Naive thymus-derived CD4-positive, alpha-beta T cell (primary cell): Measurements from ENCODE around the gene CDX1. TPM values are rescaled to one million over a fixed set of nuclear protein-coding genes. Genes with fewer than 3 reads are reported as not detected.

Experiments used
- ATAC-seq: fragments of 150-1000 bp; cut with Tn5 transposase; 2 replicates; pipeline ENCODE4 v1.10.0; 2021; ENCODE audit warnings: mild to moderate bottlenecking, moderate library complexity
- CTCF ChIA-PET: fragments of 350-600 bp; sonication (Branson Sonifier 250); formaldehyde crosslinking; loops from one replicate; lab custom pipeline; 2021; ENCODE audit warnings: antibody characterized with exemption; lab: Charles Lee
- POLR2A ChIA-PET: fragments of 350-600 bp; sonication (Branson Sonifier 250); formaldehyde crosslinking; loops from one replicate; lab custom pipeline; 2021; ENCODE audit warnings: antibody characterized with exemption, inconsistent platforms; lab: Charles Lee
- DNase-seq, 9 donors: peaks; one replicate each; pipeline versions ENCODE4 v3.0.0 to v3.0.0-alpha.2; 2020 to 2022; ENCODE audit warnings: mixed read lengths in 1 of 9
- H3K27ac ChIP-seq: one replicate; pipeline ENCODE4 v1.7.0; 2013; ENCODE audit warnings: mild to moderate bottlenecking, low read depth, low read length, moderate library complexity
- H3K27me3 ChIP-seq, 2 donors: one replicate each; pipeline ENCODE4 v1.7.0; 2013; ENCODE audit warnings: low read length in 2 of 2, mild to moderate bottlenecking in 2 of 2, moderate library complexity in 2 of 2; ENCODE audit not compliant: control insufficient read depth in 2 of 2, insufficient read depth in 2 of 2
- H3K36me3 ChIP-seq, 3 experiments: 1 replicate in 2 of 3; 2 replicates in 1 of 3; pipeline ENCODE4 v1.7.0; 2013; ENCODE audit warnings: low read length in 3 of 3, mild to moderate bottlenecking in 3 of 3, moderate library complexity in 1 of 3; ENCODE audit not compliant: insufficient read depth in 3 of 3, control insufficient read depth in 2 of 3
- H3K4me1 ChIP-seq, 2 donors: one replicate each; pipeline ENCODE4 v1.7.0; 2013; ENCODE audit warnings: low read length in 2 of 2, mild to moderate bottlenecking in 2 of 2, moderate library complexity in 1 of 2; ENCODE audit not compliant: control insufficient read depth in 2 of 2, insufficient read depth in 2 of 2
- H3K4me3 ChIP-seq: 2 replicates; pipeline ENCODE4 v1.7.0; 2013; ENCODE audit warnings: mild to moderate bottlenecking, low read length
- H3K9me3 ChIP-seq, 3 experiments: 1 replicate in 2 of 3; 2 replicates in 1 of 3; pipeline ENCODE4 v1.7.0; 2013; ENCODE audit warnings: low read length in 3 of 3; ENCODE audit not compliant: control insufficient read depth in 2 of 3
- H3K27ac Mint-ChIP-seq, 9 donors: one replicate each; pipeline ENCODE4 v1.8.0; 2020 to 2022; ENCODE audit warnings: mixed read lengths in 9 of 9, mild to moderate bottlenecking in 8 of 9, moderate library complexity in 5 of 9, inconsistent platforms in 2 of 9
- H3K27me3 Mint-ChIP-seq, 5 donors: one replicate each; pipeline ENCODE4 v1.8.0; 2021 to 2022; ENCODE audit warnings: mixed read lengths in 5 of 5, mild to moderate bottlenecking in 1 of 5
- H3K36me3 Mint-ChIP-seq, 5 donors: one replicate each; pipeline ENCODE4 v1.8.0; 2020 to 2022; ENCODE audit warnings: mixed read lengths in 5 of 5, mild to moderate bottlenecking in 3 of 5, inconsistent platforms in 1 of 5
- H3K4me1 Mint-ChIP-seq, 7 donors: one replicate each; pipeline ENCODE4 v1.8.0; 2020 to 2022; ENCODE audit warnings: mixed read lengths in 7 of 7, mild to moderate bottlenecking in 3 of 7, inconsistent platforms in 1 of 7
- H3K4me3 Mint-ChIP-seq, 10 donors: one replicate each; pipeline ENCODE4 v1.8.0; 2020 to 2022; ENCODE audit warnings: mild to moderate bottlenecking in 10 of 10, mixed read lengths in 10 of 10, moderate library complexity in 6 of 10, inconsistent platforms in 2 of 10
- H3K9me3 Mint-ChIP-seq, 11 donors: one replicate each; pipeline ENCODE4 v1.8.0; 2020 to 2022; ENCODE audit warnings: mixed read lengths in 11 of 11, mild to moderate bottlenecking in 4 of 11, inconsistent platforms in 1 of 11, moderate library complexity in 1 of 11
- intact Hi-C, 2 donors: fragments of 100-400 bp; cut with micrococcal nuclease; formaldehyde crosslinking; loops; one replicate each; pipeline ENCODE4 v1.15.1; 2023
- polyA plus RNA-seq, 2 donors: library from polyadenylated mRNA; unstranded; fragments of 300-500 nt; fragmentation: Illumina TruSeq; gene quantifications; one replicate each; pipeline ENCODE4 v1.2.3, GENCODE V29; 2021
- total RNA-seq, 6 experiments: library from RNA in 5 of 6; stranded (reverse) in 5 of 6; gene quantifications; 1 replicate in 5 of 6; 2 replicates in 1 of 6; pipeline ENCODE4 v1.2.3 and lab custom pipeline; 2021 to 2026

Gene CDX1
- total and polyA plus RNA-seq, 7 experiments from 2014 or later = not detected

DNA sequence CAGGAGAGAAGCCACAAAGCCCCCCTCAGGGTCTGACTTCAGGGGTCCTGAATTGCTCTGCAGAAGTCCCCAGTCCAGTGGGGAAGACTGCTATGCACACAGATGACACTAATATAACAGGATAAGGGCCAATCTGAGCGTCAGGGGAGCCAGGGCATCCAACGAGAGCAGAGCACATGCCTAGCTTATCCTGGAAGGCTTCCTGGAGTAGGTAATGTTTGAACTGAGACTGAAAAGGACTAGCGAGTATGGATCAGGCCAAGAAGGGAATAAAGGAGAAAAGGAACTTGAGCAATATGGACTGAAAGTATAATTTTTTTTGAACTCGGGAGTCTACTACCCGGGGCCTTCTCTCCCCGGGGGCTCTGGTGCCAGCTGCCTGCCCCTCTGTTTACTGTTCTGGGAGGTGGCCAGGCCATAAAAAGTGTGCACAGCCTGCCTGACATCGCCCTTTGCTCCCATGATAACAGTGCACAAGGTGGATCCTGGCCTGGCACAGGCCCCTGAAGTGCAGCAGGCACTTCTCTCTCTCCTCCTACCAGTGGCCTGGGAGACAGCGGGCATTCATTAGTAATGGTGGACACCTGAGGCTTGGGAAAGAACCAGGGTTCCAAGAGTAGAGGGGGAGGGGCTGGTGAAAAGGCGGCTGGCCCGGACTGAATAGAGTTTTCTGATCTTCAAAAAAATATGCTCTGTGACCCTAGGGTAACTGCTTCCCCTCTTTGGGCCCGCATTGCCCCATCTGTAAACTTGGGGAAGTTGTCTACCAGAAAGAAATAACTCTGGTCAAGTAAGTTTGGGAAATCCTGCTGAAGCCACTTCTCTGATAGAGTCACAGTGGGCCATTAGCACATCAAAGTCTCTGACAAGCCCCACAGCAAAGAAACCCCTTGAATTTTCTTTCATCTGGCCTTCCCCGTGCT is 18.7 kb downstream of the CDX1 start:
- H3K4me3 ChIP-seq = no peak overlapping the region
- no peaks in the 10 kb centered on the region for H3K27me3 ChIP-seq
- Mint-ChIP-seq H3K4me1 (peaks cover 0 to 3% (median 0%) of the 10 kb centered on the region in 7 donors), H3K27ac (no peak overlapping the region), H3K9me3 (no peaks in the 10 kb centered on the region), H3K27me3 (peaks cover 12 to 29% (median 18%) of the 10 kb centered on the region in 5 donors), H3K4me3 (no peak overlapping the region), H3K36me3 (no peaks in the 10 kb centered on the region)
- no peaks in the 10 kb centered on the region for H3K36me3 ChIP-seq
- CTCF ChIA-PET = no interaction called here
- H3K27ac ChIP-seq = no peak overlapping the region
- no peak for DNase-seq
- no peaks in the 10 kb centered on the region for H3K4me1 ChIP-seq
- intact Hi-C loops = no loop called here
- no peaks in the 10 kb centered on the region for H3K9me3 ChIP-seq
- ATAC-seq = peak; percentile 35
- POLR2A ChIA-PET = no interaction called here

DNA sequence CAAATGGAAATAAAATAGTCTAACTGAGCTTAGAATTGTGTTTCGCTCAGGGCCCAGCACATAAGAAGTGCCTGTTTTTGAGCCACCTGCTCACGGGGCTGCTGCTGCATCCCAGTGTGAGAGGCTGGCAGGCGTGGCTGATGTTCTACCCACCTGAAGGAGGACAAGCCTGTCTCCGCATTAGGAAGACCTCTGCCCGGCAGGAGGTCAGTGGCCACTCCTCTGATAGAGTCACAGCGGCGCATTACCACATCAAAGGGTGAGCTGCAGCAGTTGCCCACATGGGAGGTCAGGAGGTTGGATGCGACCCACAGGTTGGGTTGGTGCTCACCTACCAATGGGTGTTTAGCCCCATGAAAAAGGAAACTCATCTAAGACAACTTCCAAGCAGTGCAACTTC is 19.6 kb downstream of the CDX1 start:
- intact Hi-C loops = no loop called here
- no peak for ATAC-seq
- Histone ChIP-seq H3K27me3 (no peaks in the 10 kb centered on the region), H3K4me1 (no peaks in the 10 kb centered on the region), H3K9me3 (no peaks in the 10 kb centered on the region), H3K36me3 (no peaks in the 10 kb centered on the region), H3K27ac (no peak overlapping the region), H3K4me3 (no peak overlapping the region)
- H3K4me1 Mint-ChIP-seq = peaks cover 0 to 3% (median 0%) of the 10 kb centered on the region in 7 donors
- H3K27me3 Mint-ChIP-seq = peaks cover 12 to 35% (median 23%) of the 10 kb centered on the region in 5 donors
- CTCF ChIA-PET = no interaction called here
- no peak overlapping the region for H3K4me3 Mint-ChIP-seq
- no peak for DNase-seq
- no peak overlapping the region for H3K27ac Mint-ChIP-seq
- no peaks in the 10 kb centered on the region for H3K36me3 Mint-ChIP-seq
- no peaks in the 10 kb centered on the region for H3K9me3 Mint-ChIP-seq
- POLR2A ChIA-PET = no interaction called here

DNA sequence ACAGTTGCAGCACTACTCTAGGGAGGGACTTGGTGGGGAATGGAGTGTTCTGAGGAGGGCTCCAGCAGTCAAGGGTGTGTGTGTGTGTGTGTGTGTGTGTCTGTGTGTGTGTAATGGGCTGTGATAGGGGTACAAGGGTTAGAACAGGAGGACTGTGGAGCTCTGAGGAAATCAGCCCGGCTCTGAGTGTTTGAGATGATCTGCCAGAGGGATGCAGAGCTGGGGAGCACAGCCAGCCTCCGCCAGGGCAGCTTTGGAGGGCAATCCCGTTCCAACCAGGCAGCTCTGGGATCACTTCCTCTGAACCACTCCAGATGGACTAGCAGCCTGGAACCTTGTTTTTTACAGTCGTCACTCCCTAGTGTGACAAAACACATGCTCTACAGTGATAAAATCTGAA is 20.3 kb downstream of the CDX1 start:
- Histone ChIP-seq H3K36me3 (no peaks in the 10 kb centered on the region), H3K4me3 (no peak overlapping the region), H3K27me3 (no peaks in the 10 kb centered on the region), H3K27ac (no peak overlapping the region), H3K4me1 (no peaks in the 10 kb centered on the region), H3K9me3 (no peaks in the 10 kb centered on the region)
- ChIA-PET POLR2A (no interaction called here), CTCF (no interaction called here)
- Mint-ChIP-seq H3K27me3 (peaks cover 14 to 39% (median 26%) of the 10 kb centered on the region in 5 donors), H3K4me1 (peaks cover 0 to 1% (median 0%) of the 10 kb centered on the region in 7 donors), H3K27ac (no peak overlapping the region), H3K9me3 (no peaks in the 10 kb centered on the region), H3K36me3 (no peaks in the 10 kb centered on the region), H3K4me3 (no peak overlapping the region)
- DNase-seq (no peak), ATAC-seq (no peak)
- intact Hi-C loops = no loop called here

DNA sequence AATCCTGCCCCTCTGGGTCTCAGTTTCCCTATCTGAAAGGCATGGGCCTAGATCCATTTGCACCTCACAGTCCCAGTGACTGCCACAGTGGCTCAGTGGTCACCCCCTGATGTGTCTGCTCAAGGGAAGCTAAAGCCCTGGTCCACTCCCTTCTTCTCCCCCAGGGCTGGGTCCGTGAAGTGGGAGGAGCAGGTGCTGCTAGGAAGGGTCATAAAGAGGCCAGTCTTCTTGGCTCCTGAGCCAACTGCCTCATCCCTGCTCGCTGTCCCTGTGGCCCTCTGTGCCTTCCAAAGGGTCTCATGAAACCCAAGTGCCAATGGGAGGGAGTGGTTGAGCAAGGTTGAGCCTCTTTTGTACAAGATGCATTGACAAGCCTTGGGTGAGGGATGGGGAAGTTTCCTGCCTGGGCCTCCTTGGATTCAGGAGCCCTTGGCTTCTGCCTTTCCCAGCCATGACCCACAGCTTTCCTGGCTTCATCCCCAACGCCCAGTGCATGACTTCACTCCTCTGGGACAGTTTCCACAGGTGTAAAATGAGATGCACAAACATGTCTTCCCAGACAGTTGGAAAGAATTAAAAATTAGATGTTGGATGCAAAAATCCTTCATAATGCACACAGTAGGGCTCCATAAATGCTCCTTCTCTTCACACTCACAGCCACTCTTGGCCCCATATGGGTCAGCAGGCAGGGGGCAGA is 21.7 kb downstream of the CDX1 start:
- Mint-ChIP-seq H3K27me3 (peaks cover 24 to 45% (median 33%) of the 10 kb centered on the region in 5 donors), H3K36me3 (no peaks in the 10 kb centered on the region), H3K27ac (no peak overlapping the region), H3K4me3 (no peak overlapping the region), H3K4me1 (peaks cover 0 to 1% (median 0%) of the 10 kb centered on the region in 7 donors), H3K9me3 (no peaks in the 10 kb centered on the region)
- Histone ChIP-seq H3K4me3 (no peak overlapping the region), H3K9me3 (no peaks in the 10 kb centered on the region), H3K36me3 (no peaks in the 10 kb centered on the region), H3K27ac (no peak overlapping the region), H3K27me3 (no peaks in the 10 kb centered on the region), H3K4me1 (no peaks in the 10 kb centered on the region)
- DNase-seq = no peak
- ATAC-seq = no peak
- ChIA-PET POLR2A (no interaction called here), CTCF (no interaction called here)
- intact Hi-C loops = no loop called here

DNA sequence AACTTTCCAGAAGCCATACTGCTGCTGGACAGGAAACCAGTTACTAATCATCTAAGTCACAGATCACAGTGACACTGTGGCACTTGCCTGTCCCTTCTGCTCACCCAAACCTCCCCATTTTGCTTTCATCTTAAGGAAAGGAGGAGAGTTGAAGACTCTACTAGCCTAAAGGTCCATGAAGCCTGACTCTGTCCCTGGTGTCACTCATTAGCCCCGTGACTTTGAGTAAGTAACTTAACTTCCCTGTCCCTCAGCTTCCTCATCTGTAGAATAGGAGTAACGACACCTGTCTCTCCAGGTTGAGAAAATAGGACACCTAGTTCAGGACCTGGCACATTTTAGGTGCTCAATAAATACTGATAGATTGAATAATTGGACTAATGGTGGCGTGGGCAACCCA is 22.7 kb downstream of the CDX1 start:
- DNase-seq (no peak), ATAC-seq (no peak)
- Histone ChIP-seq H3K4me1 (no peaks in the 10 kb centered on the region), H3K27me3 (no peaks in the 10 kb centered on the region), H3K4me3 (no peak overlapping the region), H3K27ac (no peak overlapping the region), H3K36me3 (no peaks in the 10 kb centered on the region), H3K9me3 (no peaks in the 10 kb centered on the region)
- no peaks in the 10 kb centered on the region for H3K36me3 Mint-ChIP-seq
- no peak overlapping the region for H3K27ac Mint-ChIP-seq
- intact Hi-C loops = no loop called here
- peaks cover 24 to 48% (median 34%) of the 10 kb centered on the region in 5 donors for H3K27me3 Mint-ChIP-seq
- ChIA-PET POLR2A (no interaction called here), CTCF (no interaction called here)
- H3K4me3 Mint-ChIP-seq = no peak overlapping the region
- no peaks in the 10 kb centered on the region for H3K9me3 Mint-ChIP-seq
- peaks cover 0 to 1% (median 0%) of the 10 kb centered on the region in 7 donors for H3K4me1 Mint-ChIP-seq

DNA sequence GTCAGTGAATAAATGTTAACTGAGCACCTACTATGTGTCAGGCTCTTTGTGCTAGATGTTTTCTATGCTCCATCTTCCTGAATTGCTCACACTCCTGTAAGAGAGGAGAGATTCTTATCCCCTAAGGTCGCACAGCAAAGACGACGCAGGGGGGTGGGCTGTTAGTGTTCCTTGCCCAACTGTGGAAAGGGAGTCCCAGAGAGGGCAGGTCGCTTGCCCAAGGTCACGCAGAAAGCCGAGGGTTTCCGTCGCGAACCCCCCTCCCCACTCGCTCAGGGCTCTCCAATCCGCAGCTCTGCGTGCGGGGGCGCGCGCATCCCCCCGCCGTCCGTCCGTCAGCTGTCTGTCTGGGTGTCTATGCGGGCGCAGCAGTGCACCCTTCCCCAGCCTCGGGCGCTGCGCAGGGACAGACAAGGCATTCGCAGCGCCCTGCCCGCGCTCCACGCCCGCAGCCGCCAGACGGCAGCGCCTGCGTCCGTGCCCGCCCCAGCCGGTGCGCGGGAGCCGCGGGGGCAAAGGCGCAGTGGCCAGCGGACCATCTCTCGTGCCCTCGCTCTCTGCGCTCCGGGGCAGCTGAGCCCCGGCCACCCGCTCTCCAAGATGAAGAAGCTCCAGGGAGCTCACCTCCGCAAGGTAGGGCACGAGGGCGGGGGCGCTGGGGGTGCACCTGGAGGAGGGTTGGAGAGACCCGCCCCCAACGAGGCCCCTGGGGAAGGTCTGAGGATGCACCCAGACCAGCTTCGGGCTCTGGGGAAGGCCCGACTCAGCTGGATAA is 23.3 kb downstream of the CDX1 start, which contains the start of gene SLC6A7:
SLC6A7 (plus strand) TSS at position 335 of the 775 bp plus-strand sequence; CDS start at position 601, 266 bp downstream.
- ATAC-seq = no peak

More for the DNA sequence above, 23.3 kb downstream of the CDX1 start, which contains the start of gene SLC6A7:
- no peaks in the 10 kb centered on the region for H3K4me1 ChIP-seq
- no peak for DNase-seq
- CTCF ChIA-PET = no interaction called here
- no peaks in the 10 kb centered on the region for H3K36me3 Mint-ChIP-seq
- H3K9me3 Mint-ChIP-seq = no peaks in the 10 kb centered on the region
- H3K27me3 ChIP-seq = no peaks in the 10 kb centered on the region
- no peak within 1 kb of the TSS for H3K27ac ChIP-seq
- POLR2A ChIA-PET = no interaction called here
- no peaks in the 10 kb centered on the region for H3K36me3 ChIP-seq
- H3K4me3 Mint-ChIP-seq = no peak within 1 kb of the TSS
- H3K4me1 Mint-ChIP-seq = no peaks in the 10 kb centered on the region
- peaks cover 24 to 48% (median 34%) of the 10 kb centered on the region in 5 donors for H3K27me3 Mint-ChIP-seq
- H3K4me3 ChIP-seq = no peak within 1 kb of the TSS
- H3K9me3 ChIP-seq = no peaks in the 10 kb centered on the region
- H3K27ac Mint-ChIP-seq = no peak within 1 kb of the TSS
- intact Hi-C loops = no loop called here
